Esophagus muscularis mucosa (tissue), 3 donors: ENCODE measurements around the gene ADGRB3.

ENCODE experiments used
- CTCF ChIP-seq, 3 experiments: fragments of 200-600 bp in 2 of 3; fragments of 450-650 bp in 1 of 3; sonication (generic) in 2 of 3; IDR thresholded peaks; one replicate each; pipeline ENCODE4 v1.5.1; 2017 to 2019; ENCODE audit warnings: antibody characterized with exemption in 3 of 3, mild to moderate bottlenecking in 2 of 3, moderate library complexity in 1 of 3
- EP300 ChIP-seq: sonication (generic); formaldehyde crosslinking; IDR thresholded peaks from one replicate; pipeline ENCODE4 v1.6.1; 2017; ENCODE audit warnings: antibody characterized with exemption

- TF ChIP-seq CTCF (IDR thresholded peaks at IDR 0.05) (no peak), EP300 (no peak)
Measured at GRCh38 chr6:68654134-68654533, 19.1 kb downstream of the ADGRB3 start.
